ENCODE measurements around the gene TSHZ1.

TSHZ1 gene

GRCh38 chr18:75210274-75211001 is at the start of gene TSHZ1:
Gene TSHZ1 (plus strand): TSS chr18:75210797. CDS start chr18:75211877, 1,080 bp downstream.
- TF ChIP-seq ZFX (IDR thresholded peaks at IDR 0.05) (no peak), CTCF (conservative IDR thresholded peaks at IDR 0.05) (no peak)
- H3K27ac ChIP-seq, result peak within 1 kb of the TSS; percentile 96

- no peak overlapping the region for H3K27ac ChIP-seq
- TF ChIP-seq CTCF (conservative IDR thresholded peaks at IDR 0.05) (no peak), ZFX (IDR thresholded peaks at IDR 0.05) (no peak)
Observed at GRCh38 chr18:75161256-75162028, 49.2 kb upstream of the TSHZ1 start.

GRCh38 chr18:75162467-75162866 is 48.1 kb upstream of the TSHZ1 start:
- H3K27ac ChIP-seq, result no peak overlapping the region
- no peak for TF ChIP-seq ZFX (IDR thresholded peaks at IDR 0.05)
- TF ChIP-seq CTCF (conservative IDR thresholded peaks at IDR 0.05), result no peak

- TF ChIP-seq CTCF (conservative IDR thresholded peaks at IDR 0.05) (no peak), ZFX (IDR thresholded peaks at IDR 0.05) (no peak)
- no peak overlapping the region for H3K27ac ChIP-seq
Observed at GRCh38 chr18:75162978-75163377, 47.6 kb upstream of the TSHZ1 start.

- H3K27ac ChIP-seq, result no peak overlapping the region
- TF ChIP-seq CTCF (conservative IDR thresholded peaks at IDR 0.05), result no peak
- no peak for TF ChIP-seq ZFX (IDR thresholded peaks at IDR 0.05)
Observed at GRCh38 chr18:75163736-75164135, 46.9 kb upstream of the TSHZ1 start.

- no peak overlapping the region for H3K27ac ChIP-seq
- TF ChIP-seq CTCF (conservative IDR thresholded peaks at IDR 0.05) (no peak), ZFX (IDR thresholded peaks at IDR 0.05) (no peak)
Observed at GRCh38 chr18:75164479-75164878, 46.1 kb upstream of the TSHZ1 start.

GRCh38 chr18:75165926-75166325 is 44.7 kb upstream of the TSHZ1 start:
- no peak overlapping the region for H3K27ac ChIP-seq
- TF ChIP-seq ZFX (IDR thresholded peaks at IDR 0.05), result no peak
- no peak for TF ChIP-seq CTCF (conservative IDR thresholded peaks at IDR 0.05)
